ENCODE results near the gene TNFRSF14.

DNA sequence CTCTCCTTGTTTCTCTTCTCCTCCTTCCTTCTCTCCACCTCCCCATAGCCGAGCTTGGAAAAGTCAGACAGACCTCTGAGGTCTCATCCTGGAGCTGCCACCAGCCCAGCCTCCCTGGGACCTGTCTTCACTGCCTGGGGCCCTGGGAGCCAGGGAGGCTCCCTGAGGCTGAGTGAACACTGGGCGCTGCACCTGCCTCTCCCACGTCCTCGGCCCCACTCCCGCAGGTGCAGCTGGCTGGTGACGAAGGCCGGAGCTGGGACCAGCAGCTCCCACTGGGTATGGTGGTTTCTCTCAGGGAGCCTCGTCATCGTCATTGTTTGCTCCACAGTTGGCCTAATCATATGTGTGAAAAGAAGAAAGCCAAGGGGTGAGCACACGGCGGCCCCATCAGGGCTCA, 5.3 kb downstream of the TNFRSF14 start:
- TF ChIP-seq POLR2A (IDR thresholded peaks at IDR 0.05) (no peak), EP300 (IDR thresholded peaks at IDR 0.05) (no peak)
- TF ChIP-seq, protein P1, sequence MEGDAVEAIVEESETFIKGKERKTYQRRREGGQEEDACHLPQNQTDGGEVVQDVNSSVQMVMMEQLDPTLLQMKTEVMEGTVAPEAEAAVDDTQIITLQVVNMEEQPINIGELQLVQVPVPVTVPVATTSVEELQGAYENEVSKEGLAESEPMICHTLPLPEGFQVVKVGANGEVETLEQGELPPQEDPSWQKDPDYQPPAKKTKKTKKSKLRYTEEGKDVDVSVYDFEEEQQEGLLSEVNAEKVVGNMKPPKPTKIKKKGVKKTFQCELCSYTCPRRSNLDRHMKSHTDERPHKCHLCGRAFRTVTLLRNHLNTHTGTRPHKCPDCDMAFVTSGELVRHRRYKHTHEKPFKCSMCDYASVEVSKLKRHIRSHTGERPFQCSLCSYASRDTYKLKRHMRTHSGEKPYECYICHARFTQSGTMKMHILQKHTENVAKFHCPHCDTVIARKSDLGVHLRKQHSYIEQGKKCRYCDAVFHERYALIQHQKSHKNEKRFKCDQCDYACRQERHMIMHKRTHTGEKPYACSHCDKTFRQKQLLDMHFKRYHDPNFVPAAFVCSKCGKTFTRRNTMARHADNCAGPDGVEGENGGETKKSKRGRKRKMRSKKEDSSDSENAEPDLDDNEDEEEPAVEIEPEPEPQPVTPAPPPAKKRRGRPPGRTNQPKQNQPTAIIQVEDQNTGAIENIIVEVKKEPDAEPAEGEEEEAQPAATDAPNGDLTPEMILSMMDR (IDR thresholded peaks at IDR 0.05): no peak
